Measurements from ENCODE around the gene JAKMIP1.

- TF ChIP-seq CTCF (IDR thresholded peaks at IDR 0.05 in 2 of 3, conservative IDR thresholded peaks at IDR 0.05 in 1 of 3; ENCODE audit: borderline replicate concordance in 1 of 3, insufficient read depth in 1 of 3, low read depth in 2 of 3, low read length in 2 of 3): no peak
- TF ChIP-seq YY1 (IDR thresholded peaks at IDR 0.05; ENCODE audit: extremely low read depth, insufficient replicate concordance, low read depth, low read length): no peak
Observed at GRCh38 chr4:6232836-6233785, 32.8 kb upstream of the JAKMIP1 start.
